OCI-LY1 (cell line): ENCODE results near the gene SLC25A26.

ENCODE experiments used
- EZH2 ChIP-seq: fragments of 200-600 bp; sonication (generic), shearing (Covaris generic); IDR thresholded peaks from 2 replicates; pipeline ENCODE4 v1.8.0; 2017; ENCODE audit warnings: borderline replicate concordance, mixed run types, mild to moderate bottlenecking, antibody characterized with exemption, low read length, moderate library complexity, mixed read lengths
- TF ChIP-seq, protein P1 (sequence below): fragments of 200-600 bp; sonication (generic), shearing (Covaris generic); IDR thresholded peaks from 2 replicates; pipeline ENCODE4 v1.5.1; 2017; ENCODE audit warnings: mild to moderate bottlenecking, antibody characterized with exemption, low read length, moderate library complexity, mixed read lengths

GRCh38 chr3:66203275-66203674 is 17.5 kb upstream of the SLC25A26 start:
- TF ChIP-seq, protein P1, sequence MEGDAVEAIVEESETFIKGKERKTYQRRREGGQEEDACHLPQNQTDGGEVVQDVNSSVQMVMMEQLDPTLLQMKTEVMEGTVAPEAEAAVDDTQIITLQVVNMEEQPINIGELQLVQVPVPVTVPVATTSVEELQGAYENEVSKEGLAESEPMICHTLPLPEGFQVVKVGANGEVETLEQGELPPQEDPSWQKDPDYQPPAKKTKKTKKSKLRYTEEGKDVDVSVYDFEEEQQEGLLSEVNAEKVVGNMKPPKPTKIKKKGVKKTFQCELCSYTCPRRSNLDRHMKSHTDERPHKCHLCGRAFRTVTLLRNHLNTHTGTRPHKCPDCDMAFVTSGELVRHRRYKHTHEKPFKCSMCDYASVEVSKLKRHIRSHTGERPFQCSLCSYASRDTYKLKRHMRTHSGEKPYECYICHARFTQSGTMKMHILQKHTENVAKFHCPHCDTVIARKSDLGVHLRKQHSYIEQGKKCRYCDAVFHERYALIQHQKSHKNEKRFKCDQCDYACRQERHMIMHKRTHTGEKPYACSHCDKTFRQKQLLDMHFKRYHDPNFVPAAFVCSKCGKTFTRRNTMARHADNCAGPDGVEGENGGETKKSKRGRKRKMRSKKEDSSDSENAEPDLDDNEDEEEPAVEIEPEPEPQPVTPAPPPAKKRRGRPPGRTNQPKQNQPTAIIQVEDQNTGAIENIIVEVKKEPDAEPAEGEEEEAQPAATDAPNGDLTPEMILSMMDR: no peak
- no peak for TF ChIP-seq EZH2
